ENCODE data around the gene CCDC182.

DNA sequence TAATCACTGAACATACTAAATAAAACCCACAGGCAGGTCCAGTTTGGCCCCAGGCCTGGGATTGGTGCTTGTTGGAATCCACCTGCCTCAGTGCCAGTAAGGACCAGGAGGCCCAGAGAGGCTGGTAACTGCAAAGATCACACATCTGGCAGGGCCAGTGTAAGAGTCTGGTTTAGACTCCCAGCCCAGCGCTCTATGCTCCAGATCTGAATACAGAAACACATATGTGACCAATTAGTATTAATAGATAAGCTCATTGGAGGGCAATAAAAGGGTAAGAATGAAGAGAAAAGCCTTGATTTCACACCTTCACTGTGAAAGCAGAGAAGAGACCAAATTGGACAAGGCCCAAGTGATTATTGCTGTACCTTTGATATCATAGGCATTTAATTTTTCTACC, 13.6 kb upstream of the CCDC182 start:
- TF ChIP-seq, protein P1, sequence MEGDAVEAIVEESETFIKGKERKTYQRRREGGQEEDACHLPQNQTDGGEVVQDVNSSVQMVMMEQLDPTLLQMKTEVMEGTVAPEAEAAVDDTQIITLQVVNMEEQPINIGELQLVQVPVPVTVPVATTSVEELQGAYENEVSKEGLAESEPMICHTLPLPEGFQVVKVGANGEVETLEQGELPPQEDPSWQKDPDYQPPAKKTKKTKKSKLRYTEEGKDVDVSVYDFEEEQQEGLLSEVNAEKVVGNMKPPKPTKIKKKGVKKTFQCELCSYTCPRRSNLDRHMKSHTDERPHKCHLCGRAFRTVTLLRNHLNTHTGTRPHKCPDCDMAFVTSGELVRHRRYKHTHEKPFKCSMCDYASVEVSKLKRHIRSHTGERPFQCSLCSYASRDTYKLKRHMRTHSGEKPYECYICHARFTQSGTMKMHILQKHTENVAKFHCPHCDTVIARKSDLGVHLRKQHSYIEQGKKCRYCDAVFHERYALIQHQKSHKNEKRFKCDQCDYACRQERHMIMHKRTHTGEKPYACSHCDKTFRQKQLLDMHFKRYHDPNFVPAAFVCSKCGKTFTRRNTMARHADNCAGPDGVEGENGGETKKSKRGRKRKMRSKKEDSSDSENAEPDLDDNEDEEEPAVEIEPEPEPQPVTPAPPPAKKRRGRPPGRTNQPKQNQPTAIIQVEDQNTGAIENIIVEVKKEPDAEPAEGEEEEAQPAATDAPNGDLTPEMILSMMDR (IDR thresholded peaks at IDR 0.05): no peak
- no peak for TF ChIP-seq POLR2AphosphoS5 (IDR thresholded peaks at IDR 0.05; ENCODE audit: low read depth, low read length)

Measured in SK-N-SH (cell line).